HepG2 (cell line): ENCODE measurements around the gene GRK6. TPM values are rescaled to one million over a fixed set of nuclear protein-coding genes. Genes with fewer than 3 reads are reported as not detected.
A peak's percentile ranks its signal among the peaks of the same experiment; 100 is the strongest.

ENCODE experiments used
- ATM ChIP-seq: fragments of 450-650 bp; IDR thresholded peaks from 2 replicates; pipeline ENCODE4 v1.7.1; 2017; ENCODE audit warnings: mild to moderate bottlenecking, borderline replicate concordance
- BRF2 ChIP-seq: sonication (generic); formaldehyde crosslinking; IDR thresholded peaks from 2 replicates; pipeline ENCODE4 v1.8.1; 2022; ENCODE audit warnings: mild to moderate bottlenecking, missing genetic modification reagents
- GLMP ChIP-seq: sonication (generic); formaldehyde crosslinking; IDR thresholded peaks from 2 replicates; pipeline ENCODE4 v1.9.0; 2021; ENCODE audit warnings: missing genetic modification reagents, mild to moderate bottlenecking, borderline replicate concordance
- SALL1 ChIP-seq: sonication (generic); formaldehyde crosslinking; IDR thresholded peaks from 2 replicates; pipeline ENCODE4 v1.8.0; 2022; ENCODE audit warnings: mild to moderate bottlenecking, missing genetic modification reagents
- SIX1 ChIP-seq: sonication (generic); formaldehyde crosslinking; IDR thresholded peaks from 2 replicates; pipeline ENCODE4 v1.4.0; 2020; ENCODE audit warnings: missing genetic modification reagents, borderline replicate concordance
- TCF12 ChIP-seq, 2 experiments: fragments of 450-650 bp in 1 of 2; sonication (generic) in 1 of 2; formaldehyde crosslinking in 1 of 2; IDR thresholded peaks; 2 replicates each; pipeline versions ENCODE4 v1.6.1 to v1.8.0; 2017 to 2022; ENCODE audit warnings: antibody characterized with exemption in 1 of 2, mild to moderate bottlenecking in 1 of 2, missing genetic modification reagents in 1 of 2, moderate library complexity in 1 of 2
- TFE3 ChIP-seq: IDR thresholded peaks from 2 replicates; pipeline ENCODE4 v1.6.1; 2016
- TRIM22 ChIP-seq: fragments of 450-650 bp; IDR thresholded peaks from 2 replicates; pipeline ENCODE4 v1.6.1; 2017
- U2AF1 ChIP-seq: fragments of 200-400 bp; formaldehyde crosslinking; optimal IDR thresholded peaks from 2 replicates; pipeline ENCODE3; 2017; ENCODE audit warnings: mild to moderate bottlenecking, low read depth, low read length
- ZBTB1 ChIP-seq: sonication (generic); formaldehyde crosslinking; IDR thresholded peaks from 2 replicates; pipeline ENCODE4 v1.4.0; 2020; ENCODE audit warnings: missing genetic modification reagents, borderline replicate concordance
- ZBTB25 ChIP-seq: IDR thresholded peaks from 2 replicates; pipeline ENCODE4 v1.6.1; 2018; ENCODE audit warnings: missing genetic modification reagents
- ZBTB3 ChIP-seq: sonication (generic); formaldehyde crosslinking; IDR thresholded peaks from 2 replicates; pipeline ENCODE4 v1.4.0; 2020; ENCODE audit warnings: low read depth, mild to moderate bottlenecking, moderate library complexity, missing genetic modification reagents, borderline replicate concordance
- ZNF251 ChIP-seq: sonication (generic); formaldehyde crosslinking; IDR thresholded peaks from 2 replicates; pipeline ENCODE4 v1.9.0; 2021; ENCODE audit warnings: mild to moderate bottlenecking, missing genetic modification reagents
- ZNF550 ChIP-seq: sonication (generic); formaldehyde crosslinking; IDR thresholded peaks from 2 replicates; pipeline ENCODE4 v1.4.0; 2020; ENCODE audit warnings: mild to moderate bottlenecking, missing genetic modification reagents, borderline replicate concordance
- ZNF784 ChIP-seq: sonication (generic); formaldehyde crosslinking; IDR thresholded peaks from 2 replicates; pipeline ENCODE4 v1.5.1; 2020; ENCODE audit warnings: missing genetic modification reagents, mild to moderate bottlenecking, borderline replicate concordance
- ZNF841 ChIP-seq: sonication (generic); formaldehyde crosslinking; IDR thresholded peaks from 2 replicates; pipeline ENCODE4 v1.8.1; 2023; ENCODE audit warnings: missing genetic modification reagents, borderline replicate concordance
- ZSCAN31 ChIP-seq: sonication (generic); formaldehyde crosslinking; IDR thresholded peaks from 2 replicates; pipeline ENCODE4 v1.5.0; 2020; ENCODE audit warnings: low read depth, mild to moderate bottlenecking, missing genetic modification reagents
- ZUFSP ChIP-seq: sonication (generic); formaldehyde crosslinking; IDR thresholded peaks from 2 replicates; pipeline ENCODE4 v1.9.0; 2021; ENCODE audit warnings: missing genetic modification reagents, mild to moderate bottlenecking, borderline replicate concordance
- polyA plus RNA-seq, 8 experiments: library from polyadenylated mRNA; depleted of rRNA in 3 of 8; stranded (reverse) in 7 of 8; unstranded in 1 of 8; fragments of >200 nt; fragmentation: Illumina TruSeq in 4 of 8; extraction: Trizol in 4 of 8; gene quantifications; 2 replicates each; pipeline versions ENCODE4 v1.2.1 to v1.2.3, GENCODE V29; 2011 to 2016; ENCODE audit warnings: low read depth in 4 of 8, missing spikeins in 1 of 8, mixed read lengths in 1 of 8; ENCODE audit not compliant: insufficient read depth in 1 of 8
- total RNA-seq, 5 experiments: library from RNA; depleted of rRNA; stranded (reverse); fragments of >200 nt; fragmentation: Illumina TruSeq; extraction: Trizol; gene quantifications; 2 replicates each; pipeline ENCODE4 v1.2.3, GENCODE V29; 2016; ENCODE audit warnings: low read depth in 1 of 5

GRK6 gene
- total and polyA plus RNA-seq, 2 of the 13 experiments (the other 11 are each of a cell fraction or from before 2014, with no cell fraction given) = 13.2 to 19.9 TPM

GRCh38 chr5:177378884-177379883 is 47.3 kb upstream of the GRK6 start (continued):
- no peak for TF ChIP-seq TRIM22
- no peak for TF ChIP-seq BRF2 (CRISPR knock-in tag)
- no peak for TF ChIP-seq U2AF1
- TF ChIP-seq ATM = no peak
- no peak for TF ChIP-seq ZBTB1 (CRISPR knock-in tag)
- peak; percentile 87 for TF ChIP-seq TFE3
- no peak for TF ChIP-seq ZNF550
- no peak for TF ChIP-seq ZNF251
- no peak for TF ChIP-seq GLMP (CRISPR knock-in tag)
- 0 out of 2 replicates have a peak, but pooled peaks have one; percentile 56 for TF ChIP-seq ZNF784 (CRISPR knock-in tag)
- TF ChIP-seq SIX1 (CRISPR knock-in tag) = no peak
- no peak for TF ChIP-seq ZUFSP (CRISPR knock-in tag)
- TF ChIP-seq ZSCAN31 (CRISPR knock-in tag) = no peak
- TF ChIP-seq TCF12 (IDR thresholded peaks at IDR 0.05) = no peak
- TF ChIP-seq TCF12 (CRISPR knock-in tag; IDR thresholded peaks at IDR 0.05) = peak; percentile 74; the same call in 1 of the 2 replicates
- TF ChIP-seq ZNF841 (CRISPR knock-in tag) = no peak
- TF ChIP-seq ZBTB3 (CRISPR knock-in tag) = no peak; the same call in 1 of the 2 replicates
- TF ChIP-seq ZBTB25 = peak; percentile 57; the same call in 1 of the 2 replicates
- peak; percentile 74 for TF ChIP-seq SALL1 (CRISPR knock-in tag)
